Esophagus (tissue), 2 donors: ENCODE measurements around the gene RAP1GAP. TPM values are rescaled to one million over a fixed set of nuclear protein-coding genes. Genes with fewer than 3 reads are reported as not detected.

Experiments
- H3K27ac ChIP-seq, 2 donors: one replicate each; pipeline ENCODE4 v1.5.1; 2013; ENCODE audit warnings: low read depth in 2 of 2, mild to moderate bottlenecking in 2 of 2, inconsistent platforms in 1 of 2, low read length in 1 of 2, moderate library complexity in 1 of 2
- H3K27me3 ChIP-seq, 2 donors: one replicate each; pipeline ENCODE4 v1.6.1; 2013; ENCODE audit warnings: low read length in 2 of 2, control low read depth in 1 of 2, mild to moderate bottlenecking in 1 of 2; ENCODE audit not compliant: insufficient read depth in 2 of 2, control insufficient read depth in 1 of 2
- H3K36me3 ChIP-seq, 2 donors: one replicate each; pipeline ENCODE4 v1.6.1; 2013; ENCODE audit warnings: low read length in 1 of 2; ENCODE audit not compliant: control insufficient read depth in 2 of 2, insufficient read depth in 2 of 2
- H3K4me1 ChIP-seq, 2 donors: one replicate each; pipeline ENCODE4 v1.6.1; 2013; ENCODE audit warnings: low read length in 1 of 2; ENCODE audit not compliant: control insufficient read depth in 2 of 2, insufficient read depth in 2 of 2
- H3K4me3 ChIP-seq, 2 donors: one replicate each; pipeline ENCODE4 v1.5.1; 2013; ENCODE audit warnings: low read length in 2 of 2, mild to moderate bottlenecking in 2 of 2, low read depth in 1 of 2, moderate library complexity in 1 of 2
- H3K9me3 ChIP-seq, 2 donors: one replicate each; pipeline ENCODE4 v1.6.1; 2013; ENCODE audit warnings: mild to moderate bottlenecking in 2 of 2, low read depth in 1 of 2, low read length in 1 of 2, moderate library complexity in 1 of 2; ENCODE audit not compliant: control insufficient read depth in 2 of 2, insufficient read depth in 1 of 2
- WGBS, 2 donors: extraction: QIAGEN DNeasy Blood & Tissue Kit; methylation state at CpG; one replicate each; pipeline ENCODE4 v1.1.7; 2013; 5-methylcytosine and 5-hydroxymethylcytosine counted together
- polyA plus RNA-seq, 2 donors: library from polyadenylated mRNA; stranded (reverse); fragments of 200-250 nt; gene quantifications; one replicate each; pipeline ENCODE4 v1.2.3, GENCODE V29; 2013
- donor health status: healthy with polysubstance abuse.
- donor health status: Bipolar disorder and iron deficiency.

RAP1GAP gene
- polyA plus RNA-seq, 2 donors: 3.5 to 12.2 TPM

DNA sequence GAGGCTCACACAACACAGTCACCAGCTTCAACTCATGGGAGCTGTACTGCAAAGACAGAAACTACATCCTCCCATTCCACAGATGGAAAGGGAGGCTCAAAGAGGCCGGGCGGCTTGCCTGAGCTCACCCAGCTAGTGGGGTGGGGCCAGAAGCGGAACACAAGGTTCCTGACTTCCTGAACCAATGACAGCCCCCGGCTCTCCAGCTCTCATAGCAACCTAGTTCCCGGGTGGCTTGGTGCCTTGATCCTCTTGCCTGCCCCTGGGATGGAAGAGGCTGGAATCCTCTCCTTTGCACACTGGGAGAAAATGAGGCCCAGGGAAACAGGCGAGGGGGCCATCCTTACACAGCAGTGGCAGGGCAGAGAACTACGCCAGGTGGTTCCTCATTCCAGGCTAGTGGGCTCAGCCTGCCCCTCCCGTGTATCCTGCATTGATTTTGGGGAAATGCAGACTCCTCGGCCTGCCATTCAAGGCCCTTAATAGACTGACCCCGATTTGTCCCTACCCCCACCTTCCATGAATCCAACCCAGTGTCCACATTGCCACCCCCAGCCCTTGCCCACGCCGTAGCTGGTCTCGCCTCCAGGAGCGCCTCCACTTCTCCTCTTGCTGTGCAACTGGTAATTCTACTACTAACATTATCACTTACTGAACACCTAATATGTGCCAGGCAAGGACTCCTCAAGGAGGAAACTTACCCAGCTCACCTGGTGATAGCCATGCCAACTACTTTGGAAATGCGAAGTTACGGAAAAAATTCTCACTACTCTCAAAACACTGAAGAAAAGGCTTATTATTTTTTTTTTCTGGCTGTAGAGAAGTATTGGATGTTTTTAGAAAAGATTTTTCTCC, 5.0 kb downstream of the RAP1GAP start:
- no peak overlapping the region for H3K27ac ChIP-seq
- H3K4me1 ChIP-seq: peaks cover 6 to 16% of the 10 kb centered on the region in 2 donors
- WGBS, 2 donors: 68 to 73% methylated on average over 16 of the region's 16 CpGs
- no peaks in the 10 kb centered on the region for H3K9me3 ChIP-seq
- H3K4me3 ChIP-seq: no peak overlapping the region
- no peaks in the 10 kb centered on the region for H3K36me3 ChIP-seq
- H3K27me3 ChIP-seq: peaks cover 0 to 2% of the 10 kb centered on the region in 2 donors

DNA sequence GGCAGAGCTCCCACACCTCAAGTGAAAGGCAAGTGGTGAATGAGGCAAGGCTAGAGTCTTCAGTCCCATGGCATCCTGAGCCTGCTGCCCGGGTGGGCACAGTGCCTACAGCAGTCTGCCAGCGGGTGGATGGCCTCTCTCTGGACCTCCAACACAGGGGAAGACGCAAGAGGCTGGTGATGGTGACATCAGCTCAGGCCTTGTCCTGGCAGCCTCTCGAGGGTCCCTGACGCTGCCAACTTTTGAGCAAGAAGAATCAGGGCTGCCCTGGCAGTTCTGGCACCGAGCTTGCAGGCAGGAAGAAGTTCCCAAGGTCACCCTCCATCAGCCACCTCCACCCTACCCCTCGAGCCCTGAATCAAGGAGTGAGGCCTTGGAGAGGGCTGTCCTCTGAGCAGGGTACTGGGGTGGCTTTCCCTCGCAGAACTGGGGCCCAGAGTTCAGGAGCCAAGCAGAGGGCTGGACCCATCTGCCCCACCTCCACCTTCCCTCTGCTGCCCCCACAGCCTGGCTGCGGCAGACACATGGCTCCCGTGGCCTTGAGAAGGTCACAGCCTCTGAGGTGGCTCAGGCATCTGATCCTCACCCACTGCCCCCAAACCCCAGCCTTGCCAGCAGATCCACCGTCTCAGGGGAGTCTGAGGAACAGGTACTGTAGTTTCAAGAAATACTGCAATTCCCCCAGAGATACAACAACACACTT, 5.8 kb downstream of the RAP1GAP start:
- H3K4me3 ChIP-seq: no peak overlapping the region
- 63 to 65% methylated on average over 11 of the region's 11 CpGs for WGBS, 2 donors
- no peaks in the 10 kb centered on the region for H3K9me3 ChIP-seq
- H3K36me3 ChIP-seq: no peaks in the 10 kb centered on the region
- peaks cover 1 to 9% of the 10 kb centered on the region in 2 donors for H3K4me1 ChIP-seq
- H3K27me3 ChIP-seq: no peaks in the 10 kb centered on the region
- H3K27ac ChIP-seq: no peak overlapping the region

- no peaks in the 10 kb centered on the region for H3K9me3 ChIP-seq
- WGBS, 2 donors: 76 to 77% methylated on average over 6 of the region's 6 CpGs
- no peaks in the 10 kb centered on the region for H3K27me3 ChIP-seq
- H3K27ac ChIP-seq: no peak overlapping the region
- H3K36me3 ChIP-seq: no peaks in the 10 kb centered on the region
- no peak overlapping the region for H3K4me3 ChIP-seq
- peaks cover 0 to 9% of the 10 kb centered on the region in 2 donors for H3K4me1 ChIP-seq
These were observed 6.5 kb downstream of the RAP1GAP start for GRCh38 chr1:21662426-21663247.

DNA sequence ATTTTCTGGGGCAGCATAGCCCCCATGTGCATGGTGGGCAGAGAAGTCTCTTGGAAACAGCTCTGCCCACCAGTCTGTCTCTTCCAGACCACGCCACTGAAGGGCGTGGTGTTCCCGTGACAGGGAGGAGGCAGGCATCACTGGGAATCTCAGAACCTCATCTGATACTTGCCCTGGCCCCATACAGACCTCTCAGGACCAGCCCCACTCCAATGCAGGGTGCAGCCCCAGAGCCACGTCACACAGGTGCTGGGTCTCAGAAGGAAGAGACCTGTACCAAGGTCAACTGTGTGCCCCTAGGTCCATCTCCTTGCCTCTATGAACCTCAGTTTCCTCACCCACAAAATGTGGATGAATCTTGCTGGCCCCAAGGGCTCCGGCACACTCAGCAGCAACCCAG, 7.3 kb downstream of the RAP1GAP start:
- Histone ChIP-seq H3K9me3 (no peaks in the 10 kb centered on the region), H3K27ac (no peak overlapping the region), H3K4me3 (no peak overlapping the region), H3K36me3 (no peaks in the 10 kb centered on the region), H3K27me3 (no peaks in the 10 kb centered on the region), H3K4me1 (peaks cover 0 to 9% of the 10 kb centered on the region in 2 donors)
- WGBS, 2 donors: 77 to 80% methylated on average over 5 of the region's 5 CpGs

DNA sequence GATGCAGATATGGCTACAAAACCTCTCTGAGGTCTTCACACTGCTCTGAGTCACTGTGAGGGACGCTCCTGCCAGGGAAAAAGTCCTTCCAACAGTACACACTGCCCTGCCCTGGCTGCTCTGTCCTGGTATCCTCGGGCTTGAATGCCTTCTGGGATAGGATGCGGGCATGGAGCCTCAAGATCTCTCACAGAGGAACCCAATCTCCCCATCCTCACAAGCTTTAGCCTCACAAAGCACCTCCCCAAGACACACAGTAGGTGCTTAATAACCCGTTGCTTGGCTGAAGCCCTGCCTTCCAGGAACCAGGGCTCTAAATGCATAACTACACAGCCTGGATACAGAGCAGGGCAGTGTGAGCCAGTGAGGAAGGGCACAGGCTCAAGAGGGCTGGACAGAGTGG, 9.2 kb downstream of the RAP1GAP start:
- Histone ChIP-seq H3K4me3 (no peak overlapping the region), H3K9me3 (no peaks in the 10 kb centered on the region), H3K36me3 (no peaks in the 10 kb centered on the region), H3K27ac (no peak overlapping the region), H3K4me1 (peaks cover 0 to 3% of the 10 kb centered on the region in 2 donors), H3K27me3 (no peaks in the 10 kb centered on the region)
- WGBS, 2 donors: 43 to 46% methylated on average over 4 of the region's 4 CpGs

DNA sequence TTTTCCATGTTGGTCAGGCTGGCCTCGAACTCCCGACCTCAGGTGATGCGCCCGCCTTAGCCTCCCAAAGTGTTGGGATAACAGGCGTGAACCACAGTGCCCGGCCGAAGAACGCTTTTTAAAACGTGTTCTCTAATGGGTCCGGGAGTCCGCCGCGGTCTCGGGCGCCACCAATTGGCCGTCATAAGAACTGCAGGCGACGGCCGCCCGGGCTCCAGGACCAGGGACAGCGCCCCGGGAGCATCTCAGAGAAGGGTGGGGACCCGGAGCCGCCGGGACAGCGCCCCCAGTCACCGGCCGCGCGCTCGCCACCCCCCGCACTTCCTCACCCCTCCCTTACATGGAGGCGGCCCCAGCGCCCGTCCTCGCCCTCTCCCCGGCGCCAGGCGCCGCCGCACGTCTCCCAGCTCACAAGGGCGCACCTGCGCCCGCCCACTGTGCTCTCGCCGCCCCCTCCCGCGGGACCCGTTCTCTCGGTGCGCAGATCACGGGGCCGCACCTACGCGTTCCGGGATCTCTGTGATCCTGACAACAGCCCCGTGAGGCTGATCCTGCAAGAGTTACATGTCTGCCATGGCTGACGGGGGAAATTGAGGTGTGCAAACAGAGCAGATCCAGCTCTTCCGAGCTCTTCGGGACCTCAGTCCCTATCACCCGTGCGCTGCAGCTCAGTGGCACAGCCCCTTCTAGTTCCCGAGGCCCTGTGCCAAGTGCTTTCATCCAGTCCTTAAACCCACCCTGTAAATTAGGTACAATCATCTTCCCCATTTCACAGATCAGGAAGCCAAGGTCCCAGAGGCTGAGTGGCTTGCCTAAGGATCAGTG, 9.8 kb downstream of the RAP1GAP start:
- no peaks in the 10 kb centered on the region for H3K27me3 ChIP-seq
- H3K36me3 ChIP-seq: no peaks in the 10 kb centered on the region
- no peak overlapping the region for H3K27ac ChIP-seq
- WGBS, 2 donors: 2 to 3% methylated on average over 59 to 64 of the region's 64 CpGs
- H3K4me1 ChIP-seq: peaks cover 0 to 3% of the 10 kb centered on the region in 2 donors
- no peak overlapping the region for H3K4me3 ChIP-seq
- no peaks in the 10 kb centered on the region for H3K9me3 ChIP-seq

DNA sequence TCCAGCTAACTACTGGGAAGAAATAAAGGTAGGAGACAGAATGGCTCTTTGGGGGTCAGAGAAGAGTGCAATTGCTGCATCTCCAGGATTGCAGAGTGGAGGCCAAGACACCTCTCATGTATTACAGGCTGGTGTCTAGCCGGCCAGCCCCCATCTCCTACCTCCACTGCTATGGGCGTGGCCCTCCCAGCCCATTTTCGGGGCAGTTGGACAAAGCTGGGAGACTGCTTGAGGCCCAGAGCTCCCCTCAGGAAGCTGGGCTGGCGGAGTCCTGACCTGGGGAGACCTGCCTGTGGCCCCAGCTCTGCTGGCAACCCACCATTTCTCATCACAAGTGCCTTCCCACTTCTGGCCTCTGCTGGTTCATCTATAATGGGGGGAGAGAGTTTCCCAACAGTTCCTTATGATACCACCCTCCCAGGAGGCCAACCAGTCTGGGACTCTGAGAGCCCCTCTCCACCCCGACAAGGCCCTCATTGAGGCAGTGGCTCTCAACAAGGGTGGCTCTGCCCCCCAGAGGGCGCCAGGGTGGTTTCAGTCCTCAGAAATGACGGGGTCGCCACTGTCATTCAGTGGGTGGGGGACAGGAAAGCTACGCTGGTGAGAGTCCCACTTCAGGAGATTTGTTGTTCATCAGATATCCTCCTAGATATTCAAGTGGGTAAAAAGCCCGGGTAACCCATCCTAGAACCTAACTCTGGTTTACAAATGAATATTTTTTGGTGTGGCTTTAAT, 11.5 kb downstream of the RAP1GAP start:
- H3K27ac ChIP-seq: no peak overlapping the region
- 70 to 73% methylated on average over 10 of the region's 10 CpGs for WGBS, 2 donors
- no peaks in the 10 kb centered on the region for H3K36me3 ChIP-seq
- H3K27me3 ChIP-seq: no peaks in the 10 kb centered on the region
- H3K4me1 ChIP-seq: peaks cover 0 to 3% of the 10 kb centered on the region in 2 donors
- no peaks in the 10 kb centered on the region for H3K9me3 ChIP-seq
- H3K4me3 ChIP-seq: no peak overlapping the region

DNA sequence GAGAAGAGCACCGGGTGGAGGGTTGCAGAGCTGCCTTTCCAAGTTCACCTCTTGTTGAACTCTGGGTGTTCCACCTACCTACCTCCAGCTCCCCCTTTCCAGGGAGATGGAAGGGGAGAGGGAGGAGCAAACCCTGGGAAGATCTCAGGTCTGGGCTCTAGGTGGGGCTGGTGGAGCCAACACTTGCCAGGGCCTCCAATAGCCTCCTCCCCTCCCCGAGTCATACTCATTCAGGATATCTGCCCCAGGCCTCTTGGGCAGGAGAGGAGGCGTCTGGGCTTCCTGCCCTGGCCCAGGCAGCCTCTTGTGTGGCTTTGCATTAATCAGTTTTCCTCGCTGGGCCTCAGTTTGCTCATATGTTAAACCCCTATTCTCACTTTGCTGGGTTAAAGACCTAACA, 13.4 kb downstream of the RAP1GAP start:
- Histone ChIP-seq H3K27ac (no peak overlapping the region), H3K36me3 (no peaks in the 10 kb centered on the region), H3K9me3 (no peaks in the 10 kb centered on the region), H3K4me1 (peaks cover 4 to 9% of the 10 kb centered on the region in 2 donors), H3K27me3 (no peaks in the 10 kb centered on the region), H3K4me3 (no peak overlapping the region)
- WGBS, 2 donors: 24 to 28% methylated on average over 4 of the region's 4 CpGs
